GM12878 (cell line): Measurements from ENCODE around the gene IL17A. TPM values are rescaled to one million over a fixed set of nuclear protein-coding genes. Genes with fewer than 3 reads are reported as not detected.

Experiments used
- ATAC-seq: fragments of 200-7000 bp; cut with Tn5 transposase; 3 replicates; pipeline ENCODE4 v1.9.1; 2020; ENCODE audit warnings: mild to moderate bottlenecking, moderate library complexity
- BruUV-seq: library from RNA; stranded (reverse); fragments of 400-500 nt; replicated peaks from 2 replicates; lab custom pipeline; 2021; lab: Mats Ljungman, UMichigan
- CTCF ChIA-PET: fragments of 300-600 bp; sonication (Branson Sonifier 250); formaldehyde crosslinking; extraction: SDS; loops from one replicate; lab custom pipeline; 2021; ENCODE audit warnings: inconsistent platforms; lab: Yijun Ruan, JAX
- POLR2A ChIA-PET: fragments of 350-600 bp; formaldehyde crosslinking; extraction: SDS; loops from one replicate; lab custom pipeline; 2021; ENCODE audit warnings: inconsistent platforms; lab: Charles Lee
- RAD21 ChIA-PET: fragments of 300-600 bp; sonication (Branson Sonifier 250); formaldehyde crosslinking; loops from one replicate; lab custom pipeline; 2023; ENCODE audit warnings: antibody characterized with exemption; ENCODE audit not compliant: unreplicated experiment; lab: Charles Lee
- SMC1A ChIA-PET: fragments of 300-600 bp; sonication (Branson Sonifier 250); formaldehyde crosslinking; loops from one replicate; lab custom pipeline; 2023; ENCODE audit not compliant: unreplicated experiment, uncharacterized antibody; lab: Charles Lee
- DNase-seq: peaks from one replicate; pipeline ENCODE4 v3.0.0-alpha.2; 2011; ENCODE audit warnings: low read depth, low spot score
- FAIRE-seq: peaks from 3 replicates; lab custom pipeline; 2011; peaks lifted over from hg19 to GRCh38; lab: Jason Lieb, UNC
- H2AFZ ChIP-seq: 2 replicates; pipeline ENCODE4 v1.6.0; 2011; ENCODE audit warnings: low read depth, low read length, control low read depth; ENCODE audit not compliant: control insufficient read depth
- H3K27ac ChIP-seq: 2 replicates; pipeline ENCODE4 v1.5.1; 2011; ENCODE audit warnings: control low read depth; ENCODE audit not compliant: control insufficient read depth, insufficient read depth
- H3K27me3 ChIP-seq, 2 experiments: replicated peaks in 1 of 2; 2 replicates each; pipeline versions ENCODE4 v1.6.0 to v1.6.1; 2011; ENCODE audit warnings: low read length in 1 of 2; ENCODE audit not compliant: control insufficient read depth in 2 of 2, insufficient read depth in 2 of 2
- H3K36me3 ChIP-seq, 2 experiments: 2 replicates each; pipeline ENCODE4 v1.5.1; 2011; ENCODE audit warnings: low read length in 1 of 2; ENCODE audit not compliant: control insufficient read depth in 2 of 2, insufficient read depth in 2 of 2
- H3K4me1 ChIP-seq: 2 replicates; pipeline ENCODE4 v1.6.1; 2011; ENCODE audit warnings: mild to moderate bottlenecking, low read length, moderate library complexity, mixed read lengths; ENCODE audit not compliant: control insufficient read depth, insufficient read depth
- H3K4me2 ChIP-seq: 2 replicates; pipeline ENCODE4 v1.6.0; 2011; ENCODE audit warnings: control low read depth; ENCODE audit not compliant: control insufficient read depth, insufficient read depth
- H3K4me3 ChIP-seq: fragments of 200-600 bp; sonication (generic); 2 replicates; pipeline ENCODE4 v1.5.1; 2016
- H3K79me2 ChIP-seq: 2 replicates; pipeline ENCODE4 v1.6.0; 2011; ENCODE audit warnings: low read length; ENCODE audit not compliant: control insufficient read depth, insufficient read depth
- H3K9ac ChIP-seq: 2 replicates; pipeline ENCODE4 v1.8.0; 2011; ENCODE audit warnings: low read length, control low read depth, mixed read lengths; ENCODE audit not compliant: control insufficient read depth, insufficient read depth
- H3K9me3 ChIP-seq: replicated peaks from 3 replicates; pipeline ENCODE4 v1.5.1; 2011; ENCODE audit warnings: mild to moderate bottlenecking, low read length; ENCODE audit not compliant: control insufficient read depth, insufficient read depth
- H4K20me1 ChIP-seq: 2 replicates; pipeline ENCODE4 v1.6.0; 2011; ENCODE audit not compliant: control insufficient read depth, insufficient read depth
- ATF3 ChIP-seq: IDR thresholded peaks from 2 replicates; pipeline ENCODE4 v1.6.1; 2011; ENCODE audit warnings: low read depth, mild to moderate bottlenecking, low read length, moderate library complexity, borderline replicate concordance; ENCODE audit errors: extremely low read depth
- BACH1 ChIP-seq: fragments of 450-650 bp; IDR thresholded peaks from 2 replicates; pipeline ENCODE4 v1.6.1; 2017; ENCODE audit warnings: mild to moderate bottlenecking, borderline replicate concordance
- BCL11A ChIP-seq: IDR thresholded peaks from 2 replicates; pipeline ENCODE4 v1.6.1; 2011; ENCODE audit warnings: low read depth, low read length
- CEBPB ChIP-seq, 2 experiments: fragments of 150-350 bp in 1 of 2; IDR thresholded peaks; 2 replicates each; pipeline ENCODE4 v1.6.1; 2012 to 2014; ENCODE audit warnings: low read depth in 2 of 2, low read length in 2 of 2, borderline replicate concordance in 1 of 2, inconsistent platforms in 1 of 2
- DPF2 ChIP-seq: fragments of 450-650 bp; IDR thresholded peaks from 2 replicates; pipeline ENCODE4 v1.6.1; 2017; ENCODE audit warnings: mild to moderate bottlenecking
- IKZF1 ChIP-seq: fragments of 450-650 bp; conservative IDR thresholded peaks from 2 replicates; pipeline ENCODE4 v1.6.1; 2017; ENCODE audit warnings: antibody characterized with exemption, mild to moderate bottlenecking
- KLF5 ChIP-seq: fragments of 450-650 bp; IDR thresholded peaks from 2 replicates; pipeline ENCODE4 v1.6.1; 2014; ENCODE audit warnings: mild to moderate bottlenecking; ENCODE audit not compliant: partially characterized antibody
- MYC ChIP-seq: IDR thresholded peaks from 2 replicates; pipeline ENCODE4 v1.6.1; 2011; ENCODE audit warnings: mild to moderate bottlenecking, low read length, moderate library complexity, inconsistent platforms; ENCODE audit not compliant: insufficient read depth, insufficient replicate concordance, insufficient read length, severe bottlenecking
- POLR2A ChIP-seq: IDR thresholded peaks from 2 replicates; pipeline ENCODE4 v1.6.1; 2011; ENCODE audit warnings: low read depth, mild to moderate bottlenecking, low read length
- POLR2AphosphoS5 ChIP-seq: IDR thresholded peaks from 2 replicates; pipeline ENCODE4 v1.6.1; 2011; ENCODE audit warnings: mild to moderate bottlenecking, low read length, inconsistent platforms
- RB1 ChIP-seq: fragments of 450-650 bp; formaldehyde crosslinking; IDR thresholded peaks from 2 replicates; pipeline ENCODE4 v1.6.1; 2017; ENCODE audit warnings: mild to moderate bottlenecking, borderline replicate concordance
- RBBP5 ChIP-seq: fragments of 200-600 bp; sonication (generic); conservative IDR thresholded peaks from 2 replicates; pipeline ENCODE4 v1.6.1; 2016
- ZBED1 ChIP-seq: IDR thresholded peaks from 2 replicates; pipeline ENCODE4 v1.6.1; 2016; ENCODE audit warnings: borderline replicate concordance
- ZNF384 ChIP-seq: IDR thresholded peaks from 2 replicates; pipeline ENCODE4 v1.6.1; 2012; ENCODE audit warnings: low read depth, mild to moderate bottlenecking, low read length, improper control_type of control experiment, borderline replicate concordance
- ZSCAN29 ChIP-seq: fragments of 450-650 bp; IDR thresholded peaks from 2 replicates; pipeline ENCODE4 v1.6.1; 2017; ENCODE audit warnings: mild to moderate bottlenecking, moderate library complexity
- in situ Hi-C: fragments of 300-500 bp; cut with MboI; formaldehyde crosslinking; loops from 9 replicates; pipeline ENCODE4 v1.14.3; 2018; ENCODE audit warnings: mixed read lengths
- intact Hi-C: fragments of 100-400 bp; cut with micrococcal nuclease; formaldehyde crosslinking; loops from one replicate; pipeline ENCODE4 v1.14.2; 2022; ENCODE audit not compliant: unreplicated experiment
- polyA plus RNA-seq, 11 experiments: library from polyadenylated mRNA; depleted of rRNA in 4 of 11; unstranded in 6 of 11; stranded (reverse) in 5 of 11; fragments of >200 nt; fragmentation: Nextera tagmentation in 4 of 11; fragmentation: Illumina TruSeq in 1 of 11; extraction: Ambion mirVana in 4 of 11; extraction: Trizol in 1 of 11; gene quantifications; 1 replicate in 1 of 11; 2 replicates in 10 of 11; pipeline versions ENCODE4 v1.2.1 to v1.2.3, GENCODE V29; 2011 to 2016; ENCODE audit warnings: inconsistent platforms in 2 of 11, missing spikeins in 2 of 11, low read depth in 1 of 11
- total RNA-seq, 4 experiments: library from RNA; depleted of rRNA in 3 of 4; stranded (reverse); fragments of >200 nt in 3 of 4; fragmentation: Illumina TruSeq in 1 of 4; extraction: Trizol in 1 of 4; gene quantifications; 2 replicates each; pipeline versions ENCODE4 v1.2.1 to v1.2.3, GENCODE V29; 2013 to 2021
- TF ChIP-seq, protein P1 (sequence below): IDR thresholded peaks from 2 replicates; pipeline ENCODE4 v1.6.1; 2012; ENCODE audit warnings: low read length, inconsistent platforms
- TF ChIP-seq, protein P2 (sequence below): fragments of 450-650 bp; IDR thresholded peaks from 2 replicates; pipeline ENCODE4 v1.6.1; 2017; ENCODE audit warnings: mild to moderate bottlenecking, moderate library complexity
- TF ChIP-seq, protein P3 (sequence below): fragments of 450-650 bp; IDR thresholded peaks from 2 replicates; pipeline ENCODE4 v1.6.1; 2017; ENCODE audit warnings: mild to moderate bottlenecking

Gene IL17A
- total and polyA plus RNA-seq, 10 of the 15 experiments (the other 5 are each of a cell fraction or from before 2014, with no cell fraction given): not detected

DNA sequence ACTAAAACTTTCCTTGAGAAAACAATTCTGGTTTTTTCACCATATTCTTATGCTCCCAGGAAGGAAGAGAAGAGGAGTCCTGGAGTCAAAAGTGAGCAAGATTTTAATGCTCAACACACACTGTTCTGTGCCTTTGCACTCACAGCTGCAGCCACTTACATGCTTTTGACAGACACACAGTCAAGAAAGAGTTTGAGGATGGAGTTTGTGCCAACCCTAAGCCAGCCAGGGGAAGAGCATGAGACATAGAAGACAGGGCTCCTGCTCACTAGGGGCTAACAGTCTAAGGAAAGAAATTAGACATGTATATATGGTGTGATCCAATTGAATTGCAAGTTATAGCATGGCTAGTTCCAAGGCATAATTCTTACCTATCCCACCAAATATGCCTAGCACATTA, 37.1 kb upstream of the IL17A start:
- POLR2A ChIA-PET: interaction anchor here (0.6 kb wide), 1 partner anchor 134 kb away, joined by 3 read pairs; no protein-coding TSS in a partner anchor
- no TSS peak for BruUV-seq
- CTCF ChIA-PET: no interaction called here
- no peaks in the 10 kb centered on the region for H3K9me3 ChIP-seq
- no peaks in the 10 kb centered on the region for H3K36me3 ChIP-seq
- no peak overlapping the region for H3K4me2 ChIP-seq
- no peaks in the 10 kb centered on the region for H3K79me2 ChIP-seq
- H3K9ac ChIP-seq: no peak overlapping the region
- DNase-seq (no peak), ATAC-seq (no peak), FAIRE-seq (no peak)
- SMC1A ChIA-PET: interaction anchor here (1.3 kb wide), 1 partner anchor 85 kb away, joined by 3 read pairs; no protein-coding TSS in a partner anchor
- RAD21 ChIA-PET: no interaction called here
- peaks cover 3% of the 10 kb centered on the region; the same call in 1 of the 2 replicates for H3K4me1 ChIP-seq
- H3K27me3 ChIP-seq: peaks cover 5 to 11% of the 10 kb centered on the region in 2 experiments; a peak in 2 of 4 replicates
- H4K20me1 ChIP-seq: no peaks in the 10 kb centered on the region
- TF ChIP-seq CEBPB (IDR thresholded peaks at IDR 0.05; ENCODE audit: borderline replicate concordance in 1 of 2, low read depth in 2 of 2, low read length in 2 of 2): no peak
- TF ChIP-seq KLF5: no peak
- no peak for TF ChIP-seq DPF2
- TF ChIP-seq BACH1: no peak
- no peak for TF ChIP-seq ZNF384
- TF ChIP-seq, protein P1, sequence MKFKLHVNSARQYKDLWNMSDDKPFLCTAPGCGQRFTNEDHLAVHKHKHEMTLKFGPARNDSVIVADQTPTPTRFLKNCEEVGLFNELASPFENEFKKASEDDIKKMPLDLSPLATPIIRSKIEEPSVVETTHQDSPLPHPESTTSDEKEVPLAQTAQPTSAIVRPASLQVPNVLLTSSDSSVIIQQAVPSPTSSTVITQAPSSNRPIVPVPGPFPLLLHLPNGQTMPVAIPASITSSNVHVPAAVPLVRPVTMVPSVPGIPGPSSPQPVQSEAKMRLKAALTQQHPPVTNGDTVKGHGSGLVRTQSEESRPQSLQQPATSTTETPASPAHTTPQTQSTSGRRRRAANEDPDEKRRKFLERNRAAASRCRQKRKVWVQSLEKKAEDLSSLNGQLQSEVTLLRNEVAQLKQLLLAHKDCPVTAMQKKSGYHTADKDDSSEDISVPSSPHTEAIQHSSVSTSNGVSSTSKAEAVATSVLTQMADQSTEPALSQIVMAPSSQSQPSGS: no peak
- TF ChIP-seq BCL11A: no peak
- TF ChIP-seq, protein P2, sequence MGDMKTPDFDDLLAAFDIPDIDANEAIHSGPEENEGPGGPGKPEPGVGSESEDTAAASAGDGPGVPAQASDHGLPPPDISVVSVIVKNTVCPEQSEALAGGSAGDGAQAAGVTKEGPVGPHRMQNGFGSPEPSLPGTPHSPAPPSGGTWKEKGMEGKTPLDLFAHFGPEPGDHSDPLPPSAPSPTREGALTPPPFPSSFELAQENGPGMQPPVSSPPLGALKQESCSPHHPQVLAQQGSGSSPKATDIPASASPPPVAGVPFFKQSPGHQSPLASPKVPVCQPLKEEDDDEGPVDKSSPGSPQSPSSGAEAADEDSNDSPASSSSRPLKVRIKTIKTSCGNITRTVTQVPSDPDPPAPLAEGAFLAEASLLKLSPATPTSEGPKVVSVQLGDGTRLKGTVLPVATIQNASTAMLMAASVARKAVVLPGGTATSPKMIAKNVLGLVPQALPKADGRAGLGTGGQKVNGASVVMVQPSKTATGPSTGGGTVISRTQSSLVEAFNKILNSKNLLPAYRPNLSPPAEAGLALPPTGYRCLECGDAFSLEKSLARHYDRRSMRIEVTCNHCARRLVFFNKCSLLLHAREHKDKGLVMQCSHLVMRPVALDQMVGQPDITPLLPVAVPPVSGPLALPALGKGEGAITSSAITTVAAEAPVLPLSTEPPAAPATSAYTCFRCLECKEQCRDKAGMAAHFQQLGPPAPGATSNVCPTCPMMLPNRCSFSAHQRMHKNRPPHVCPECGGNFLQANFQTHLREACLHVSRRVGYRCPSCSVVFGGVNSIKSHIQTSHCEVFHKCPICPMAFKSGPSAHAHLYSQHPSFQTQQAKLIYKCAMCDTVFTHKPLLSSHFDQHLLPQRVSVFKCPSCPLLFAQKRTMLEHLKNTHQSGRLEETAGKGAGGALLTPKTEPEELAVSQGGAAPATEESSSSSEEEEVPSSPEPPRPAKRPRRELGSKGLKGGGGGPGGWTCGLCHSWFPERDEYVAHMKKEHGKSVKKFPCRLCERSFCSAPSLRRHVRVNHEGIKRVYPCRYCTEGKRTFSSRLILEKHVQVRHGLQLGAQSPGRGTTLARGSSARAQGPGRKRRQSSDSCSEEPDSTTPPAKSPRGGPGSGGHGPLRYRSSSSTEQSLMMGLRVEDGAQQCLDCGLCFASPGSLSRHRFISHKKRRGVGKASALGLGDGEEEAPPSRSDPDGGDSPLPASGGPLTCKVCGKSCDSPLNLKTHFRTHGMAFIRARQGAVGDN: no peak
- no peak for TF ChIP-seq RBBP5
- TF ChIP-seq POLR2A: no peak
- no peak for TF ChIP-seq RB1
- TF ChIP-seq ZSCAN29: no peak
- TF ChIP-seq ATF3: no peak
- no peak for TF ChIP-seq ZBED1
- TF ChIP-seq, protein P3, sequence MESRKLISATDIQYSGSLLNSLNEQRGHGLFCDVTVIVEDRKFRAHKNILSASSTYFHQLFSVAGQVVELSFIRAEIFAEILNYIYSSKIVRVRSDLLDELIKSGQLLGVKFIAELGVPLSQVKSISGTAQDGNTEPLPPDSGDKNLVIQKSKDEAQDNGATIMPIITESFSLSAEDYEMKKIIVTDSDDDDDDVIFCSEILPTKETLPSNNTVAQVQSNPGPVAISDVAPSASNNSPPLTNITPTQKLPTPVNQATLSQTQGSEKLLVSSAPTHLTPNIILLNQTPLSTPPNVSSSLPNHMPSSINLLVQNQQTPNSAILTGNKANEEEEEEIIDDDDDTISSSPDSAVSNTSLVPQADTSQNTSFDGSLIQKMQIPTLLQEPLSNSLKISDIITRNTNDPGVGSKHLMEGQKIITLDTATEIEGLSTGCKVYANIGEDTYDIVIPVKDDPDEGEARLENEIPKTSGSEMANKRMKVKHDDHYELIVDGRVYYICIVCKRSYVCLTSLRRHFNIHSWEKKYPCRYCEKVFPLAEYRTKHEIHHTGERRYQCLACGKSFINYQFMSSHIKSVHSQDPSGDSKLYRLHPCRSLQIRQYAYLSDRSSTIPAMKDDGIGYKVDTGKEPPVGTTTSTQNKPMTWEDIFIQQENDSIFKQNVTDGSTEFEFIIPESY: no peak
- TF ChIP-seq POLR2AphosphoS5: no peak
- no peak for TF ChIP-seq IKZF1
- no peak for TF ChIP-seq MYC
- no peak overlapping the region for H2AFZ ChIP-seq
- no peak overlapping the region for H3K4me3 ChIP-seq
- intact Hi-C loops: no loop called here
- in situ Hi-C loops: no loop called here
- no peak overlapping the region for H3K27ac ChIP-seq
